Astrocyte (in vitro differentiated cells and primary cell): ENCODE data around the gene CD99. TPM values are rescaled to one million over a fixed set of nuclear protein-coding genes. Genes with fewer than 3 reads are reported as not detected.

Source experiments
- DNase-seq: peaks from one replicate; pipeline ENCODE4 v3.0.0-alpha.2; 2010; ENCODE audit warnings: low read depth
- FAIRE-seq: peaks from 2 replicates; lab custom pipeline; 2011; peaks lifted over from hg19 to GRCh38; lab: Jason Lieb, UNC
- H2AFZ ChIP-seq: 2 replicates; pipeline ENCODE4 v1.6.0; 2012; ENCODE audit warnings: low read depth, low read length, inconsistent platforms
- H3K27ac ChIP-seq: 2 replicates; pipeline ENCODE4 v1.5.1; 2011; ENCODE audit warnings: low read depth, low read length, inconsistent platforms
- H3K27me3 ChIP-seq: 2 replicates; pipeline ENCODE4 v1.6.0; 2011; ENCODE audit warnings: low read length, inconsistent platforms; ENCODE audit not compliant: insufficient read depth
- H3K36me3 ChIP-seq: 2 replicates; pipeline ENCODE4 v1.5.1; 2011; ENCODE audit warnings: low read length, inconsistent platforms; ENCODE audit not compliant: insufficient read depth
- H3K4me1 ChIP-seq: 2 replicates; pipeline ENCODE4 v1.5.1; 2011; ENCODE audit warnings: low read length, inconsistent platforms; ENCODE audit not compliant: insufficient read depth
- H3K4me2 ChIP-seq: 2 replicates; pipeline ENCODE4 v1.6.0; 2012; ENCODE audit warnings: low read length, inconsistent platforms
- H3K4me3 ChIP-seq: 2 replicates; pipeline ENCODE4 v1.5.1; 2011; ENCODE audit warnings: low read depth, mild to moderate bottlenecking, low read length, inconsistent platforms; ENCODE audit not compliant: insufficient read depth
- H3K79me2 ChIP-seq: 2 replicates; pipeline ENCODE4 v1.6.0; 2012; ENCODE audit warnings: mild to moderate bottlenecking, low read length, inconsistent platforms; ENCODE audit not compliant: insufficient read depth
- H3K9ac ChIP-seq: 2 replicates; pipeline ENCODE4 v1.6.0; 2012; ENCODE audit warnings: mild to moderate bottlenecking, low read length, inconsistent platforms
- H3K9me3 ChIP-seq: 2 replicates; pipeline ENCODE4 v1.5.1; 2012; ENCODE audit warnings: low read depth, mild to moderate bottlenecking, low read length, inconsistent platforms; ENCODE audit not compliant: insufficient read depth
- H4K20me1 ChIP-seq: 2 replicates; pipeline ENCODE4 v1.6.0; 2012; ENCODE audit warnings: low read length, inconsistent platforms; ENCODE audit not compliant: insufficient read depth
- H3K27ac Mint-ChIP-seq: one replicate; pipeline ENCODE4 v1.8.0; 2021; ENCODE audit warnings: mild to moderate bottlenecking, mixed read lengths; ENCODE audit not compliant: unreplicated experiment
- H3K27me3 Mint-ChIP-seq: one replicate; pipeline ENCODE4 v1.8.0; 2021; ENCODE audit warnings: low read depth, mixed read lengths; ENCODE audit not compliant: unreplicated experiment
- H3K36me3 Mint-ChIP-seq: one replicate; pipeline ENCODE4 v1.8.0; 2021; ENCODE audit warnings: low read depth, mixed read lengths; ENCODE audit not compliant: unreplicated experiment
- H3K4me1 Mint-ChIP-seq: one replicate; pipeline ENCODE4 v1.8.0; 2021; ENCODE audit warnings: low read depth, mixed read lengths; ENCODE audit not compliant: unreplicated experiment
- H3K4me3 Mint-ChIP-seq: one replicate; pipeline ENCODE4 v1.8.0; 2021; ENCODE audit warnings: mild to moderate bottlenecking, moderate library complexity, mixed read lengths; ENCODE audit not compliant: unreplicated experiment
- H3K9me3 Mint-ChIP-seq: one replicate; pipeline ENCODE4 v1.8.0; 2021; ENCODE audit warnings: mild to moderate bottlenecking, mixed read lengths; ENCODE audit not compliant: unreplicated experiment
- EZH2 ChIP-seq: IDR thresholded peaks from 2 replicates; pipeline ENCODE4 v1.6.1; 2012; ENCODE audit warnings: mild to moderate bottlenecking, low read length, inconsistent platforms; ENCODE audit not compliant: insufficient read depth
- total RNA-seq: library from RNA; stranded (reverse); gene quantifications from 2 replicates; pipeline ENCODE4 v1.2.1, GENCODE V29; 2021
- TF ChIP-seq, protein P1 (sequence below): IDR thresholded peaks from 2 replicates; pipeline ENCODE4 v1.5.1; 2011; ENCODE audit warnings: low read depth, mild to moderate bottlenecking, inconsistent platforms, low read length, moderate library complexity; ENCODE audit not compliant: insufficient read depth

Gene CD99
- total RNA-seq, 1 donor from 2014 or later = 448 TPM

- Mint-ChIP-seq H3K36me3 (peaks cover 13% of the 10 kb centered on the region), H3K27ac (no peak overlapping the region), H3K9me3 (peaks cover 2% of the 10 kb centered on the region), H3K4me3 (no peak overlapping the region), H3K27me3 (no peaks in the 10 kb centered on the region), H3K4me1 (no peaks in the 10 kb centered on the region)
- TF ChIP-seq, protein P1, sequence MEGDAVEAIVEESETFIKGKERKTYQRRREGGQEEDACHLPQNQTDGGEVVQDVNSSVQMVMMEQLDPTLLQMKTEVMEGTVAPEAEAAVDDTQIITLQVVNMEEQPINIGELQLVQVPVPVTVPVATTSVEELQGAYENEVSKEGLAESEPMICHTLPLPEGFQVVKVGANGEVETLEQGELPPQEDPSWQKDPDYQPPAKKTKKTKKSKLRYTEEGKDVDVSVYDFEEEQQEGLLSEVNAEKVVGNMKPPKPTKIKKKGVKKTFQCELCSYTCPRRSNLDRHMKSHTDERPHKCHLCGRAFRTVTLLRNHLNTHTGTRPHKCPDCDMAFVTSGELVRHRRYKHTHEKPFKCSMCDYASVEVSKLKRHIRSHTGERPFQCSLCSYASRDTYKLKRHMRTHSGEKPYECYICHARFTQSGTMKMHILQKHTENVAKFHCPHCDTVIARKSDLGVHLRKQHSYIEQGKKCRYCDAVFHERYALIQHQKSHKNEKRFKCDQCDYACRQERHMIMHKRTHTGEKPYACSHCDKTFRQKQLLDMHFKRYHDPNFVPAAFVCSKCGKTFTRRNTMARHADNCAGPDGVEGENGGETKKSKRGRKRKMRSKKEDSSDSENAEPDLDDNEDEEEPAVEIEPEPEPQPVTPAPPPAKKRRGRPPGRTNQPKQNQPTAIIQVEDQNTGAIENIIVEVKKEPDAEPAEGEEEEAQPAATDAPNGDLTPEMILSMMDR = no peak
- no peak for TF ChIP-seq EZH2
- H3K36me3 ChIP-seq = no peaks in the 10 kb centered on the region
- no peaks in the 10 kb centered on the region for H3K27me3 ChIP-seq
- H3K4me1 ChIP-seq = no peaks in the 10 kb centered on the region
- H3K79me2 ChIP-seq = no peaks in the 10 kb centered on the region
- no peaks in the 10 kb centered on the region for H4K20me1 ChIP-seq
- no peak overlapping the region for H3K9ac ChIP-seq
- no peak overlapping the region for H3K27ac ChIP-seq
- H3K4me2 ChIP-seq = no peak overlapping the region
- H3K9me3 ChIP-seq = no peaks in the 10 kb centered on the region
- DNase-seq = no peak
- no peak overlapping the region for H3K4me3 ChIP-seq
- H2AFZ ChIP-seq = no peak overlapping the region
- FAIRE-seq = no peak
These were observed 43.5 kb upstream of the CD99 start for GRCh38 chrX:2647627-2648026.

- Histone ChIP-seq H3K9ac (no peak overlapping the region), H3K4me1 (no peaks in the 10 kb centered on the region), H3K27me3 (no peaks in the 10 kb centered on the region), H3K79me2 (no peaks in the 10 kb centered on the region), H3K27ac (no peak overlapping the region), H3K4me3 (no peak overlapping the region), H3K4me2 (no peak overlapping the region), H2AFZ (no peak overlapping the region), H3K36me3 (no peaks in the 10 kb centered on the region), H4K20me1 (no peaks in the 10 kb centered on the region), H3K9me3 (no peaks in the 10 kb centered on the region)
- peaks cover 16% of the 10 kb centered on the region for H3K36me3 Mint-ChIP-seq
- FAIRE-seq (no peak), DNase-seq (no peak)
- H3K27me3 Mint-ChIP-seq = peaks cover 6% of the 10 kb centered on the region
- peaks cover 2% of the 10 kb centered on the region for H3K9me3 Mint-ChIP-seq
- TF ChIP-seq, protein P1 = no peak
- TF ChIP-seq EZH2 = no peak
- no peak overlapping the region for H3K4me3 Mint-ChIP-seq
- no peaks in the 10 kb centered on the region for H3K4me1 Mint-ChIP-seq
- H3K27ac Mint-ChIP-seq = no peak overlapping the region
These were observed 41.1 kb upstream of the CD99 start for GRCh38 chrX:2650037-2650436.

GRCh38 chrX:2650865-2651264 is 40.2 kb upstream of the CD99 start:
- TF ChIP-seq, protein P1 = no peak
- TF ChIP-seq EZH2 = no peak
- Histone ChIP-seq H3K27me3 (no peaks in the 10 kb centered on the region), H3K4me1 (no peaks in the 10 kb centered on the region), H4K20me1 (no peaks in the 10 kb centered on the region), H3K79me2 (no peaks in the 10 kb centered on the region), H3K4me2 (no peak overlapping the region), H3K4me3 (no peak overlapping the region), H3K9me3 (no peaks in the 10 kb centered on the region), H3K9ac (no peak overlapping the region), H3K27ac (no peak overlapping the region), H3K36me3 (no peaks in the 10 kb centered on the region), H2AFZ (no peak overlapping the region)
- no peaks in the 10 kb centered on the region for H3K4me1 Mint-ChIP-seq
- peaks cover 2% of the 10 kb centered on the region for H3K9me3 Mint-ChIP-seq
- no peak for FAIRE-seq
- no peak overlapping the region for H3K4me3 Mint-ChIP-seq
- H3K36me3 Mint-ChIP-seq = peaks cover 14% of the 10 kb centered on the region
- H3K27ac Mint-ChIP-seq = no peak overlapping the region
- H3K27me3 Mint-ChIP-seq = peaks cover 8% of the 10 kb centered on the region
- peak; percentile 78 for DNase-seq
